Mesendoderm (in vitro differentiated cells): ENCODE results near the gene SLX4.

Experiments
- DNase-seq: peaks from one replicate; pipeline ENCODE4 v3.0.0; 2013
- H2AK5ac ChIP-seq: 2 replicates; pipeline ENCODE4 v1.6.1; 2013; ENCODE audit warnings: low read length, inconsistent platforms
- H2BK120ac ChIP-seq: 2 replicates; pipeline ENCODE4 v1.6.1; 2013; ENCODE audit warnings: low read depth, mild to moderate bottlenecking, low read length, moderate library complexity, mixed read lengths
- H2BK15ac ChIP-seq: replicated peaks from 2 replicates; pipeline ENCODE4 v1.6.1; 2013; ENCODE audit warnings: low read depth, mild to moderate bottlenecking, moderate library complexity
- H2BK5ac ChIP-seq: 2 replicates; pipeline ENCODE4 v1.6.1; 2013; ENCODE audit warnings: low read length, inconsistent platforms
- H3K18ac ChIP-seq: 2 replicates; pipeline ENCODE4 v1.6.1; 2013; ENCODE audit warnings: mild to moderate bottlenecking, low read length, mixed read lengths
- H3K23ac ChIP-seq: one replicate; pipeline ENCODE4 v1.6.1; 2013; ENCODE audit warnings: low read length
- H3K27ac ChIP-seq: 2 replicates; pipeline ENCODE4 v1.5.1; 2013; ENCODE audit warnings: low read depth, mild to moderate bottlenecking, inconsistent platforms, low read length, moderate library complexity
- H3K27me3 ChIP-seq: 2 replicates; pipeline ENCODE4 v1.6.1; 2013; ENCODE audit warnings: low read length, control low read depth, mild to moderate bottlenecking, inconsistent platforms; ENCODE audit not compliant: insufficient read depth, poor library complexity
- H3K36me3 ChIP-seq: 2 replicates; pipeline ENCODE4 v1.6.1; 2013; ENCODE audit warnings: low read length, inconsistent platforms; ENCODE audit not compliant: control insufficient read depth, insufficient read depth
- H3K4ac ChIP-seq: one replicate; pipeline ENCODE4 v1.6.1; 2013; ENCODE audit warnings: low read depth, mild to moderate bottlenecking, low read length, moderate library complexity
- H3K4me1 ChIP-seq: 2 replicates; pipeline ENCODE4 v1.6.1; 2013; ENCODE audit warnings: low read depth, low read length, inconsistent platforms; ENCODE audit not compliant: control insufficient read depth
- H3K4me2 ChIP-seq: 2 replicates; pipeline ENCODE4 v1.6.1; 2013; ENCODE audit warnings: low read length
- H3K4me3 ChIP-seq: 2 replicates; pipeline ENCODE4 v1.5.1; 2013; ENCODE audit warnings: mild to moderate bottlenecking, low read length
- H3K56ac ChIP-seq: one replicate; pipeline ENCODE4 v1.6.1; 2013; ENCODE audit warnings: low read length
- H3K79me1 ChIP-seq: 2 replicates; pipeline ENCODE4 v1.6.1; 2013; ENCODE audit warnings: low read length, inconsistent platforms
- H3K79me2 ChIP-seq: 2 replicates; pipeline ENCODE4 v1.6.1; 2013; ENCODE audit warnings: mild to moderate bottlenecking, low read length; ENCODE audit not compliant: control insufficient read depth, insufficient read depth
- H3K9ac ChIP-seq: 2 replicates; pipeline ENCODE4 v1.6.1; 2013; ENCODE audit warnings: low read length, inconsistent platforms
- H4K5ac ChIP-seq: one replicate; pipeline ENCODE4 v1.6.1; 2013; ENCODE audit warnings: low read length
- H4K8ac ChIP-seq: one replicate; pipeline ENCODE4 v1.6.1; 2013; ENCODE audit warnings: low read depth, mild to moderate bottlenecking, control low read depth, low read length, moderate library complexity
- WGBS: extraction: QIAGEN DNeasy Blood & Tissue Kit; methylation state at CpG from one replicate; pipeline ENCODE4 v1.1.7; 2013; ENCODE audit warnings: low lambda C conversion rate, missing lambda C conversion rate; ENCODE audit not compliant: insufficient coverage; ENCODE audit errors: extremely low coverage; 5-methylcytosine and 5-hydroxymethylcytosine counted together

Gene SLX4

DNA sequence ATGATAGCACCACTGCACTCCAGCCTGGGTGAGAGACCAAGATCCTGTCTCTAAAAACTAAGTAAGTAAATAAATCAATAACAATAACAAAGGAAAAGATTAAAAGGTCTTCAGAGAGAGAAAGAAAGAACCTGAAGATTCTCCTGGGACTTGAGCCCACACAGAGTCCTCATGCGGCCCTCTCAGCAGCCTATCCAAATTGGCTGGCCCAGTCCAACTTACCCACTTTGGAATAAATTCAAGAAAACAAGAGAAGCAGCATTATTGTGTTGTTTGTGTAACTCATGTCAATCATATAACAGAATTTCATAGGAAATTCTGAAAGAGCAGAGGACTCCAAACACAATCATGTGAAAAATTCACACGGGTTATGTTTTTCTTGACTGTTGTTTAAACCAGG lies 3.8 kb downstream of the SLX4 start:
- Histone ChIP-seq H2BK5ac (no peak overlapping the region), H3K27ac (no peak overlapping the region), H3K79me2 (peaks cover 6% of the 10 kb centered on the region), H2AK5ac (no peak overlapping the region), H3K18ac (no peak overlapping the region), H3K9ac (no peak overlapping the region), H3K56ac (no peak overlapping the region), H2BK15ac (no peak overlapping the region), H3K36me3 (no peaks in the 10 kb centered on the region), H3K79me1 (no peaks in the 10 kb centered on the region), H3K4me3 (no peak overlapping the region), H4K8ac (no peak overlapping the region), H4K5ac (no peak overlapping the region), H3K23ac (no peak overlapping the region), H2BK120ac (no peak overlapping the region), H3K4me2 (no peak overlapping the region), H3K27me3 (no peaks in the 10 kb centered on the region), H3K4ac (no peak overlapping the region), H3K4me1 (no peaks in the 10 kb centered on the region)
- WGBS, result no CpG with 5 or more reads among the region's 2 CpGs
- no peak for DNase-seq

DNA sequence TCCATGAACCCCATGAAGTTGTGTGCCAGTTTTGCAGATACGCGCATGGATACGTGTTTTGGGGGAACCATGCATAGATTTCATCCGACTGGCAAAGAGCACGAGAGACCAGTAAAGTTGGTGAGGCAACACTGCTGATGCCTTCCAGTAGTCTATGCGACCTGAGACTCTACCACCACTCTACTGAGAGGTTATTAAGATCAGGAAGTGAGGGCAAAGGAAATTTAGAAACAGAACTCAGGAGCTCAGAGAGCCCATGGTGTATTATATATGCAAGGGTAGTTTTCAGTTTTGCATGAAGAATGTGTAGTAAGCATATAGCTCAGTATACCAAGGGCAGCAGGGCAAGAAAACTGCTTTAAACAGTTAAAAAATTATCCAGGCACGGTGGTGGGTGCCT lies 4.2 kb downstream of the SLX4 start:
- Histone ChIP-seq H3K4ac (no peak overlapping the region), H2BK120ac (no peak overlapping the region), H3K79me1 (no peaks in the 10 kb centered on the region), H3K4me2 (no peak overlapping the region), H4K5ac (no peak overlapping the region), H3K27ac (no peak overlapping the region), H3K79me2 (peaks cover 4% of the 10 kb centered on the region), H3K56ac (no peak overlapping the region), H3K4me3 (no peak overlapping the region), H3K23ac (no peak overlapping the region), H2AK5ac (no peak overlapping the region), H3K27me3 (no peaks in the 10 kb centered on the region), H4K8ac (no peak overlapping the region), H2BK15ac (no peak overlapping the region), H2BK5ac (no peak overlapping the region), H3K36me3 (no peaks in the 10 kb centered on the region), H3K9ac (no peak overlapping the region), H3K4me1 (no peaks in the 10 kb centered on the region), H3K18ac (no peak overlapping the region)
- no CpG with 5 or more reads among the region's 7 CpGs for WGBS
- DNase-seq, result no peak

DNA sequence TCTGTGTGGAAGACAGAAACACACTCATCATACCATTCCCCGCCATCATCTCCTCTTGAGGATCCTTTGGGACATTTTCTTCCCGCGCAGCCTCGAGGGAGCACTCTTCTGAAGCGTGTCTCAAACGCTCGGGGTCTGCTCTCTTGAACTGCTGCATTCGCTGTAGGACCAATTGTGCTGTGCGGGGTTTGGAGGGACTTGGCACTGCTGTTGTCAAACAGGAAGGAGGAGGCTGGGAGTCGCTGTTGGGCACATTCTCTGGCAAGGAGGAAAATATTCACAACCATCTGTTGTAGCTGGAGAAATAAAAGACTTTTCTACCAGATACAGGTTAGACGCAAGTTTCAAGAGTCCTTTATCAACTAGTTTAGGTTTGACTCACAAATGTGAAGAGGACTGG lies 5.0 kb downstream of the SLX4 start:
- no peak overlapping the region for H2BK5ac ChIP-seq
- no peaks in the 10 kb centered on the region for H3K79me1 ChIP-seq
- no peak for DNase-seq
- H2BK15ac ChIP-seq, result no peak overlapping the region
- no peak overlapping the region for H3K9ac ChIP-seq
- no peaks in the 10 kb centered on the region for H3K79me2 ChIP-seq
- no peak overlapping the region for H4K5ac ChIP-seq
- no peak overlapping the region for H3K4me2 ChIP-seq
- H3K4me1 ChIP-seq, result no peaks in the 10 kb centered on the region
- no peak overlapping the region for H3K56ac ChIP-seq
- H3K18ac ChIP-seq, result no peak overlapping the region
- no peak overlapping the region for H3K4me3 ChIP-seq
- no peak overlapping the region for H2AK5ac ChIP-seq
- no peak overlapping the region for H3K27ac ChIP-seq
- no CpG with 5 or more reads among the region's 11 CpGs for WGBS
- H3K23ac ChIP-seq, result no peak overlapping the region
- no peaks in the 10 kb centered on the region for H3K36me3 ChIP-seq
- no peak overlapping the region for H3K4ac ChIP-seq
- H2BK120ac ChIP-seq, result no peak overlapping the region
- no peaks in the 10 kb centered on the region for H3K27me3 ChIP-seq
- no peak overlapping the region for H4K8ac ChIP-seq

DNA sequence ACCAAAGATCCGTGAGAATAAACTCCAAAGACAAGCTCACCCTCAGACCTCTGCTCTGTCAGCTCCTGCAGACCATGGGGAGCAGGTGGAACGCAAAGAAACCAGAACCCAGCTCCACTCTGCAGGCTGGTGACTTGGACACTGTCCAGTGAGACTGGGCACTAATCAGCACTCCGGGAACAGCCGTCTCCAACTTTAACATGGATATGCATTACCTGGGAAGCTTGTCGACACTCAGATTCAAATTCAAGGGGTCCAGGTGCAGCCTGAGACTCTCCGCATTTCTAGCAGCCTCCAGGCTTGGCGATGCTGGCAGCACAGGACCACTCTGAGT lies 9.1 kb downstream of the SLX4 start:
- Histone ChIP-seq H3K27me3 (no peaks in the 10 kb centered on the region), H2BK5ac (no peak overlapping the region), H3K4me1 (no peaks in the 10 kb centered on the region), H3K9ac (no peak overlapping the region), H2BK15ac (no peak overlapping the region), H2AK5ac (no peak overlapping the region), H4K5ac (no peak overlapping the region), H3K4me3 (no peak overlapping the region), H3K4ac (no peak overlapping the region), H3K23ac (no peak overlapping the region), H3K27ac (no peak overlapping the region), H3K18ac (no peak overlapping the region), H4K8ac (no peak overlapping the region), H3K79me1 (no peaks in the 10 kb centered on the region), H3K56ac (no peak overlapping the region), H3K79me2 (no peaks in the 10 kb centered on the region), H2BK120ac (no peak overlapping the region), H3K36me3 (peaks cover 8% of the 10 kb centered on the region), H3K4me2 (no peak overlapping the region)
- no peak for DNase-seq
- no CpG with 5 or more reads among the region's 7 CpGs for WGBS

DNA sequence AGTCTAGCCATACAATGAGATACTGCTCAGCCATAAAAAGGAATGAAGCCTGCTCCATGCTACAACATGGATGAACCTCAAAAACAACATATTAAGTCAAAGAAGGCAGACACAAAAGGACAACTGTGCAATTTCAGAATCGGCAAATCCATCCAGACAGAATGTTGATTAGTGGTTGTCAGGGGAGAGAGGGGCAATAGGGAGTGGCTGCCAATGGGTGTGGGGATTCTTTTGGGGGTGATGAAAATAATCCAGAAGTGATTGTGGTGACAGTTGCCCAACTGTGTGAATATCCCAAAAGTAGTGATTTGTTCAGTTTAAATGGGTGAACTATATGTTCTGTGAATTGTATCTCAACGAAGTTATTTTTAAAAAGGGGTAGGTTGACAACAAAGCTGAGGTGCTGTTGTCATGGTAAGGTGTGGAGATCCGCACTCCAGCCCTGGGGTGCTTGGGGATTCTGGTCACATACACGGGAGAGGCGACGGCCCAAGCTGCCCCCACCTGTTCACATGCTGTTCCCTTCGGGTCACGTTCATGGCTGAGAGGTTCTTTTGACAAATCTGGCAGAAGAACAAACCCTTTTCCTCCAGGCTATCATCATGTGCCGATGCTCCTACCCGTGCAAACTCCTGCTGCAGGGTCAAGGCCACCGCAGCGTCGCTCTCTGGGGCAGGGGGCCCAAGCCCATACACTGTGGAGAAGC lies 9.6 kb downstream of the SLX4 start:
- Histone ChIP-seq H4K8ac (no peak overlapping the region), H2BK120ac (no peak overlapping the region), H3K27ac (no peak overlapping the region), H3K27me3 (no peaks in the 10 kb centered on the region), H4K5ac (no peak overlapping the region), H3K9ac (no peak overlapping the region), H3K36me3 (peaks cover 8% of the 10 kb centered on the region), H3K4me2 (no peak overlapping the region), H2AK5ac (no peak overlapping the region), H3K4me1 (no peaks in the 10 kb centered on the region), H3K18ac (no peak overlapping the region), H3K4me3 (no peak overlapping the region), H3K79me2 (no peaks in the 10 kb centered on the region), H2BK15ac (no peak overlapping the region), H2BK5ac (no peak overlapping the region), H3K79me1 (no peaks in the 10 kb centered on the region), H3K56ac (no peak overlapping the region), H3K23ac (no peak overlapping the region), H3K4ac (no peak overlapping the region)
- no peak for DNase-seq
- WGBS, result no CpG with 5 or more reads among the region's 13 CpGs

DNA sequence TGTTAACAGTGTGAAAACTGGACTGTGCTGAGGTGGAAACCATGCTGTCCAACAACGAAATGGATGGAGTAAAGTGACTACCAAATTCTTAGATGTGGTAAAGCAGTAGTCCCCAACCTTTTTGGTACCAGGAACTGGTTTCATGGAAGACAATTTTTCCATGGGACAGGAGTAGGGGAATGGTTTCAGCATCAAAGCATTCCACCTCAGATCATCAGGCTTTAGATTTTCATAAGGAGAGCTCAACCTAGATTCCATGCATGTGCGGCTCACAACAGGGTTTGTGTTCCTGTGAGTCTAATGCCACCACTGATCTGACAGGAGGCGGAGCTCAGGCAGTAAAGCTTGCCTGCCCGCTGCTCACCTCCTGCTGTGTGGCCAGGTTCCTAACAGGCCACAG lies 11.5 kb downstream of the SLX4 start:
- H3K79me2 ChIP-seq, result no peaks in the 10 kb centered on the region
- peak; percentile 22 for DNase-seq
- no peak overlapping the region for H3K9ac ChIP-seq
- H2AK5ac ChIP-seq, result no peak overlapping the region
- H3K79me1 ChIP-seq, result no peaks in the 10 kb centered on the region
- H3K27me3 ChIP-seq, result no peaks in the 10 kb centered on the region
- no peak overlapping the region for H4K8ac ChIP-seq
- no peak overlapping the region for H3K27ac ChIP-seq
- H3K4ac ChIP-seq, result no peak overlapping the region
- no CpG with 5 or more reads among the region's 4 CpGs for WGBS
- H2BK15ac ChIP-seq, result no peak overlapping the region
- no peak overlapping the region for H3K4me2 ChIP-seq
- H3K4me3 ChIP-seq, result peak overlapping the region; percentile 19
- H2BK5ac ChIP-seq, result no peak overlapping the region
- H3K23ac ChIP-seq, result no peak overlapping the region
- no peak overlapping the region for H4K5ac ChIP-seq
- H3K36me3 ChIP-seq, result peaks cover 8% of the 10 kb centered on the region
- H3K4me1 ChIP-seq, result no peaks in the 10 kb centered on the region
- H3K56ac ChIP-seq, result no peak overlapping the region
- H3K18ac ChIP-seq, result no peak overlapping the region
- no peak overlapping the region for H2BK120ac ChIP-seq
